Measurements from ENCODE around the gene CD74.

Gene CD74

GRCh38 chr5:150396267-150396666, 16.4 kb downstream of the CD74 start:
- FAIRE-seq: no peak

- no peak for FAIRE-seq
Observed at GRCh38 chr5:150395688-150395975, 17.1 kb downstream of the CD74 start.

DNA sequence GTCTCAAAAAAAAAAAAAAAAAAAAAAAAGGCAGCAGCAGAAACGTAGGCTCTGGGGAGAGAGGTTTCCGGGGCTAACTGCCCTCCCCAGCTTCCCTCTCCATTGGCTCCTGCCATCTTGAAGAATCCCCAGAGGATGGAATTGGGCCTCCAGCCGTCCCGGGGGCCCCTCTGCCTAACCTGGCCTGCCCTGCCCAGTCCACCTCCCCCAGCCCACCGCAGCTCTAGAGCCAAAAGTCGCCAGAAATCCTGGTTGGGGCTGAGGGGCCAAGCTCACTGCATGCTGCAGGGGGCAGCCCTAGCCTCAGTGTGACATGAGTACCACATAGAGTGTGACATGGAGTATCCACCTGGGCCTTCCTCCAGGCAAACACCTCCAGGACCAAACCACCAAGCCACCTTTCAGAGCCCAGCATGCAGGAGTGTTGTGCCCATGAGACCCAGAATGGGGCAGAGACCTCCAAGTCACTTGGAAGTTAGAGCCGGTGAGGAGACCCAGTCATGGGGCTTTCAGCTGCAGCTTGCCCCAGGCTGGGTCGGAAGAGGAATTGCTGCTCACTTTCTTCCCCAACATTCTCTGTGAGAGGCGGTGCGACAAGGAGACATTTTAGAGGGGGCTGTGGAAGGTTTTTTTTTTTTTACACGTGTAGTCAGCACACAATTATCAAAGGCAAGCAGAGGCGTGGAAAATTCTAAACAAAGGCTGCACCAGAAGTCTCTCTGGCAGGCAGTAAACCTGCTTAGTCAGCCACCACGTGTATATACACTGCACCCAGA, 17.6 kb downstream of the CD74 start:
- FAIRE-seq: no peak

DNA sequence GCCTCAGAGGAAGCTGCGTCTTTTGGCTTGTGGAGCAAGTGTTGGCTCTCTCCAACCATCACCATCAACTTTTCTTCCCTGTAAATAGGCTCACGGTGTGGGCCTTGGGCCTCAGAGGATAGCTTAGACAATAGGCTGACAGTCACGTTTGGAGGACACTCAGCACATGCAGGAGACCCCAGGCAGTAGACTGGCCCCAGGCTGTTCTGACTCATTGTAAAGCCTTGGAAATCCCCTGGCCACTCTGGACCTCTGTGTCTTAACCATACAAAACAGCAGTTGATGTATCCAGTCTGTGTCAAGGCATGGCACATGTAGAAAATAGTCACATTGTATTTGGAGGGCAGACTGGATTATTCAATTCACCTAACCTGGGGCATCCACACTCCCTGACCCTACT, 18.6 kb downstream of the CD74 start:
- no peak for FAIRE-seq

GRCh38 chr5:150393096-150393645, 19.5 kb downstream of the CD74 start:
- FAIRE-seq: no peak

DNA sequence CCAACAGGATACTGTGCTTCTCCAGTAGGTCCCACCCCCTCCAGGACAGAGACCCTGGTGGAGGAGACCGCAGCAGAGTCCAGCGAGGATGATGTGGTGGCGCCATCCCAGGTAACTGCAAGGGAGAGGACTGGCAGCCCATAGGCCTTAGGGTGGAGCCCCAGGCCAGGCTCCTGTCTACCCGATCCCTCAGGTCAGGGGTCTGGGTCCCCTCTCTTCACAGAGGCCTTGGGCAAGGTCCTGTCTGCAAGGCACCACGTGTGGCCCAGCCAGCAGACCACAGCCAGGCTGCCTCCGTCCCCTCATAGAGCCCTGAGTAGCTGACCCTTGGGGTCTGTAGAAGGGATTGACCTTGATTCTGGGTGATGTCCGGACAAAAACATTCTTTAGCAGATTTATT, 20.0 kb downstream of the CD74 start:
- FAIRE-seq: no peak

- FAIRE-seq: no peak
Observed at GRCh38 chr5:150391986-150392385, 20.7 kb downstream of the CD74 start.

- no peak for FAIRE-seq
Observed at GRCh38 chr5:150391064-150391834, 21.5 kb downstream of the CD74 start.

DNA sequence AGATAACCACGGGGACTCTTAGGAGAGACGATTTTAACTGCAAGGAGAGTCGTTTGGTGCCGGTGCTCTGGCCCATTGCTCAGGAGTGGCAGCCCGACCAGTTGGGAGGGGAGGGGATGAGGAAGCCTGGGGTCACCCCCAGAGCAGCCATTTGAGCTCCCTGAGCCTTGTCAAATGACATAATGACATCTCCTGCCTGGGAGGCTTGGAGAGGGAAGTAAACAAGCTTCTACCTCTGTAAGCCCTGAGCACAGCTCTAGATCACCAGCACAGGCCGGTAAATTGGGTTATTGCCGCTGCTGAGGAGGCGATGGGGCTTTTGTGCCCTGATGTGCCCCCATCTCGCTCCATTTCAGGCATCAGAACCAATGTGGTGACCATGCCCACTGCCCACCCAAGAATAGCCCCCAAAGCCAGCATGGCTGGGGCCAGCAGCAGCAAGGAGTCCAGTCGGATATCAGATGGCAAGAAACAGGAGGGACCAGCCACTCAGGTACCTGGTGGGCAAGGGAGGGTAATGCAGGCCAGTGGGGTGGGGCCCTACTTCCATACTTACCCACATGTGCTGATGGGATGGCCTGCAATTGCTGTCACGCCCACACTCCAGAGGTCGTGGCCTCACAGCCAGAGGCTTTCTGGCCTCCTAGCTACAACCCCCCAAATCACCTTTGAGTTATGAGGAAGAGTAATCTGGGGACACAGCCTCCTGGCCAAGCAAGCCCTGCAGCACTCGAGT, 23.0 kb downstream of the CD74 start:
- FAIRE-seq: no peak

GRCh38 chr5:150386024-150386855, 26.5 kb downstream of the CD74 start:
- FAIRE-seq: no peak

DNA sequence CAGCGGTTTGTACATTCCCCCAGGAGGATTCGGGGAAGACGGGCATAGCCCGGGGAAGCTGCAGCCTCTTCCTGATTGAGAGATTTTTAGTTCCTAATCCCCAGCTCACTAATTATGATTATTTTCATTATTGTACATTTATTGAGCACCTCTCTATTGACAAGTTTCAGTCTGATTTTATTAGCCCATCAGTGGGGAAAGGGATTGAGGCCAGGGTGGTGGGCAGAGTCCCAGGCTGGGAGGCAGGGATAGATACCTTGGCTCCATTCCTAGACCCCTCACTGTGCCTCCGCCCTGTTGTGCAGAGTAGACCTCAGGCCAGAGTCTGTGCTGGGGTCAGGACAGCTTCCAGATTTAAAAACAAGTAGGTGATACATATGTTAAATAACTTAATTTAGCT, 28.0 kb downstream of the CD74 start:
- no peak for FAIRE-seq

DNA sequence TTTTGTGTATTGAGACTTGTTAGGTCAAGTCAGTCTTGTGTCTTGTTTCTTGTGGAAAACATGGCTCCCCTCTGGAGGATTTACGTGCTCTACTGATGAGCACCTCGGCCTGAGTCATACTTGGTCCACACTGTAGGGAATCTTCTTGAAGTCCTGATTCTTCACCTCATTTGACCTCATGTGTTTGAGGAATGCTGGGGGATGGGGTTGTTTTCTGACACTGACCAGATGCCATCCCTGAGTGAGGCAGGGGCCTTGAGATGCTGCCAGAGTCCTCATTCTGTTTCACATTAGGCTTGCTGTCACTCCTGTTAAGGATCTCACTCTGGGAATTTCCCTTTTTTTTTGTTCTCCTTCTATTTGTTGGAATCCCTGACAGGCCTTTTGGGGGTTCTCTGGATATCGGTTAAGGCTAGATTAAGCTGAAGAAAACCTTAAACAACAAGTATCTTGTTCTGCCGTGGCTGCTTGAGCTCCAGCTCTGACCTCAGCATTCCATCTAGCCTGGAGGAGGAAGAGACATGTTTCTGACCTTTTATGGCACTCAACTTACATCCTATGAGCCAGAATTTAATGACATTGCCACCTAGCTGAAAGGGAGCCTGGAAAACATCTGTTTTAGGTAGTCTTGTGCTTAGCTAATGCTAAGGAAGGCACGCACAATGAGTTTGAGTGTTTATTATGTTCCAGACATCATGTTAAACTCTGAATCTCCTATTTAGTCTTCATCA, 34.6 kb downstream of the CD74 start:
- no peak for FAIRE-seq

DNA sequence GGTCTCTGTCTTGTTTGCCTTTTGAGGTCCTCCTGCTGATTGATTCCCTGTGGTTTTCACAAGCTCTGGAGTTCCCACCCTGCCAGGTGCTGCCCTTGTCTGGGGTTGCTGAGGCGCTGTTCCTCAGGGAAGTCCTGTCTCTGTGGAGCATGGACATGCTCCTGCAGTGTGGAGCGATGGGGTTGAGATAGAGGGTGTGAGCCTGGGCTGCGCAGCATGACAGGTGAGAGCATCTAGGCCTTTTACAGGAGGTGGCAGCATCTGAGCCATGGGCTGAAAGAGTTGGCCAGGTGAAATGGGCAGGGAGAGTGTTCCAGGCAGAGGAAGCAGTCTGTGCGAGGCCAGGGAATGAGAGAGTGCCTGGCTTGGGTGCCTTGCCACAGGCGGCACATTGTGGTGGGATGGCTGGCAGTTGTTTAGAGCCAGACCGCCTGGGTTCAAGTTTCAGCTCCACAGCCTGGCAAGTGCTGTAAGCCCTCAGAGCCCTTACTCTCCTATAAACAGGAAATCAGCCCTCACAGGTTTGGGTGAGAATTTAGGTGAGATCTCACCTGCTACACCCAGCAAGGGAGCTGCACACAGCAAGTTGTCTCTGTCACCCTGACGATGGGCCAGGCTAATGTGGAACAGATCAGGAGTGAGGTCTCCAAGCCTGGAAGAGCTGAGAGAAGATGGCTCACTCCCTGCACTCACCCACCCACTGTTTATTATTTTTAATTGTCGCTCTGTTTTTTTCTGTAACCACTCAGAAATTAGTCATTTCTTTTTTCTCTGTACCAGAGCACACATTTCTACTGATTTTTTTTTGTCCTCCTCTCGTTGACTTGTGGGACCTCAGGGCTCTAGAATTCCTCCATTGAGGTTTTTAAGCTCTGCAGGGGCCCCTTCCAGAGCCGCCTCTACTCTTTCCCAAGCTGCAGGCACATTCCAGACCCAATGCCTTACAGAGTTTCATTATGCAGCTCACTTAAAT, 35.6 kb downstream of the CD74 start:
- FAIRE-seq: no peak

GRCh38 chr5:150374651-150375050, 38.1 kb downstream of the CD74 start:
- no peak for FAIRE-seq

GRCh38 chr5:150372639-150373038, 40.1 kb downstream of the CD74 start:
- no peak for FAIRE-seq

DNA sequence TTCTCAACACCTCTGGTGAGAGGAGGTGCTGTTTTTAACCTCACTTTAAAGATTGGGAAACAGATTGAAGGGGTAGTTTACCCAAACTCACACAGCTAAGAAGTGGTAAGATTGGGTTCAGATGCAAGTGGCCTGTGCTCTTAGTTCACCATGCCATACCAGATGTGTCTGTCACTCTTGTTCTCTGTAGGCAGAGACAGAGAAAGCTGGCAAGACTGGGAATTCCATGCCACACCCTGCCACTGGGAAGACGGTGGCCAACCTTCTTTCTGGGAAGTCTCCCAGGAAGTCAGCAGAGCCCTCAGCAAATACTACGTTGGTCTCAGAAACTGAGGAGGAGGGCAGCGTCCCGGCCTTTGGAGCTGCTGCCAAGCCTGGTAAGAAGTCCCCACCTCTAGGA, 44.2 kb downstream of the CD74 start:
- no peak for FAIRE-seq

GRCh38 chr5:150364004-150364403, 48.7 kb downstream of the CD74 start:
- FAIRE-seq: no peak

GRCh38 chr5:150363185-150363584, 49.5 kb downstream of the CD74 start:
- no peak for FAIRE-seq

GRCh38 chr5:150361301-150361700, 51.4 kb downstream of the CD74 start:
- FAIRE-seq: no peak

DNA sequence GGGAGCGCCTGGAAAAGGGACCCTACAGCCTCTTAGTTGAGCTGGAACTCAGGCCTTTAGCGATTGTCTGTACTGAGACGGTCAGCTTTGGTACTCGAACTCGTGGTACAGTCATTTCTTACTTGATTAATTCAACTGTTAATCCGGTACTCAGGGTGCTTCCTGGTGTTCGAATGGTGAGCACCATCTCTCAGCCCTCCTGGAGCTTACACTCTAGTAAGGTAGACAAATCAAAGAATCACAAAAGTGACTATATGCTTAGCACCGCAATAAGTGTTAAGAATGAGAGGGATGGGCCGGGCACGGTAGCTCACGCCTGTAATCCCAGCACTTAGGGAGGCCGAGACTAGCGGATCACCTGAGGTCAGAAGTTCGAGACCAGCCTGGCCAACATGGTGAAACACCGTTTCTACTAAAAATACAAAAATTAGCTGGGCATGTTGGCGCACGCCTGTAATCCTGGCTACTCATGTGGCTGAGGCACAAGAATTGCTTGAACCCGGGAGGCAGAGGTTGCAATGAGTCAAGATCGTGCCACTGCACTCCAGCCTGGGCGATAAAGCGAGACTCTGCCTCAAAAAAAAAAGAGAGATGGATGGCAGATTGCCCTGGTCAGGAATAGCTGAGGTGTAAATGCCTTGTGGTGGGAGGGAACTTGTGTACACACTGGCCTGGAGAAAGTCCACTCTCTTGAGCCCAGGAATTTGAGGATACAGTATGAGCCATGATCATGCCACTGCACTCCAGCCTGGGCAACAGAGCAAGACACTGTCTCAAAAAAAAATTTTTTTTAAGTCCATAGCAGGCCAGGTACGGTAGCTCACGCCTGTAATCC, 54.2 kb downstream of the CD74 start:
- no peak for FAIRE-seq
